GM23338 (cell line): Measurements from ENCODE around the gene DGCR8. TPM values are rescaled to one million over a fixed set of nuclear protein-coding genes. Genes with fewer than 3 reads are reported as not detected.

Experiments
- ATAC-seq: fragments of 200-7000 bp; cut with Tn5 transposase; 3 replicates; pipeline ENCODE4 v1.9.1; 2020
- DNase-seq: peaks from one replicate; pipeline ENCODE4 v3.0.0-alpha.2; 2015; ENCODE audit warnings: low spot score
- H2AFZ ChIP-seq: fragments of 200-600 bp; sonication (generic); 2 replicates; pipeline ENCODE4 v1.8.0; 2016; ENCODE audit warnings: antibody characterized with exemption, mild to moderate bottlenecking, moderate library complexity
- H3F3A ChIP-seq: fragments of 200-600 bp; sonication (generic); replicated peaks from 2 replicates; pipeline ENCODE4 v1.8.0; 2017; ENCODE audit warnings: antibody characterized with exemption, mixed run types, low read depth
- H3K27ac ChIP-seq: fragments of 200-600 bp; sonication (generic); 2 replicates; pipeline ENCODE4 v1.6.1; 2016; ENCODE audit warnings: low read depth
- H3K27me3 ChIP-seq: fragments of 200-600 bp; sonication (generic); 2 replicates; pipeline ENCODE4 v1.8.0; 2016; ENCODE audit warnings: mild to moderate bottlenecking, mixed run types, moderate library complexity; ENCODE audit not compliant: insufficient read depth
- H3K36me3 ChIP-seq: fragments of 200-600 bp; sonication (generic); 2 replicates; pipeline ENCODE4 v1.8.0; 2016; ENCODE audit warnings: mild to moderate bottlenecking; ENCODE audit not compliant: insufficient read depth
- H3K4me1 ChIP-seq: fragments of 200-600 bp; sonication (generic); 2 replicates; pipeline ENCODE4 v1.8.0; 2016; ENCODE audit warnings: mild to moderate bottlenecking, moderate library complexity; ENCODE audit not compliant: insufficient read depth
- H3K4me2 ChIP-seq: fragments of 200-600 bp; sonication (generic); 2 replicates; pipeline ENCODE4 v1.7.1; 2017; ENCODE audit warnings: mixed run types
- H3K4me3 ChIP-seq: fragments of 200-600 bp; sonication (generic); 2 replicates; pipeline ENCODE4 v1.6.1; 2016; ENCODE audit warnings: mixed run types
- H3K79me2 ChIP-seq: fragments of 200-600 bp; sonication (generic); replicated peaks from 2 replicates; pipeline ENCODE4 v1.8.0; 2017; ENCODE audit warnings: mild to moderate bottlenecking; ENCODE audit not compliant: insufficient read depth
- H3K9me2 ChIP-seq: fragments of 200-600 bp; sonication (generic); 2 replicates; pipeline ENCODE4 v1.8.0; 2017; ENCODE audit not compliant: insufficient read depth
- H4K20me1 ChIP-seq: fragments of 200-600 bp; sonication (generic); replicated peaks from 2 replicates; pipeline ENCODE4 v1.8.0; 2017; ENCODE audit warnings: mild to moderate bottlenecking; ENCODE audit not compliant: insufficient read depth
- H3K27ac Mint-ChIP-seq: 2 replicates; pipeline ENCODE4 v1.8.0; 2020; ENCODE audit warnings: inconsistent platforms, mild to moderate bottlenecking, moderate library complexity, mixed read lengths
- H3K27me3 Mint-ChIP-seq: 3 replicates; pipeline ENCODE4 v1.8.0; 2022; ENCODE audit warnings: low read depth, mild to moderate bottlenecking, moderate library complexity, mixed read lengths, inconsistent platforms; ENCODE audit not compliant: insufficient read depth, poor library complexity
- H3K36me3 Mint-ChIP-seq: 3 replicates; pipeline ENCODE4 v1.8.0; 2021; ENCODE audit warnings: low read depth, mild to moderate bottlenecking, inconsistent platforms, moderate library complexity, mixed read lengths
- H3K4me1 Mint-ChIP-seq: 3 replicates; pipeline ENCODE4 v1.8.0; 2020; ENCODE audit warnings: mild to moderate bottlenecking, inconsistent platforms, mixed read lengths
- H3K4me3 Mint-ChIP-seq: 3 replicates; pipeline ENCODE4 v1.8.0; 2021; ENCODE audit warnings: moderate library complexity, mild to moderate bottlenecking, inconsistent platforms, mixed read lengths
- H3K9me3 Mint-ChIP-seq: 3 replicates; pipeline ENCODE4 v1.8.0; 2020; ENCODE audit warnings: moderate library complexity, mild to moderate bottlenecking, inconsistent platforms, mixed read lengths
- CREB1 ChIP-seq: fragments of 250-450 bp; sonication (Bioruptor Pico); IDR thresholded peaks from 2 replicates; pipeline ENCODE4 v1.5.0; 2020; ENCODE audit warnings: low read depth, mild to moderate bottlenecking, moderate library complexity
- EZH2 ChIP-seq: fragments of 200-600 bp; sonication (generic); IDR thresholded peaks from one replicate; pipeline ENCODE4 v1.8.0; 2017; ENCODE audit warnings: antibody characterized with exemption, mild to moderate bottlenecking, low read depth; ENCODE audit not compliant: unreplicated experiment
- NANOG ChIP-seq: IDR thresholded peaks from 2 replicates; pipeline ENCODE4 v1.6.1; 2016; ENCODE audit warnings: antibody characterized with exemption, borderline replicate concordance
- POLR2AphosphoS5 ChIP-seq: IDR thresholded peaks from 2 replicates; pipeline ENCODE4 v1.6.1; 2016; ENCODE audit warnings: antibody characterized with exemption, low read depth
- STAT1 ChIP-seq: IDR thresholded peaks from one replicate; pipeline ENCODE4 v1.6.1; 2016; ENCODE audit warnings: antibody characterized with exemption; ENCODE audit not compliant: unreplicated experiment
- ZNF114 ChIP-seq: fragments of 250-450 bp; sonication (Bioruptor Pico); IDR thresholded peaks from 2 replicates; pipeline ENCODE4 v1.5.0; 2020; ENCODE audit warnings: mild to moderate bottlenecking, moderate library complexity
- ZNF331 ChIP-seq: fragments of 250-450 bp; sonication (Bioruptor Pico); IDR thresholded peaks from 2 replicates; pipeline ENCODE4 v1.5.0; 2020; ENCODE audit warnings: low read depth, mild to moderate bottlenecking, moderate library complexity
- ZNF462 ChIP-seq: fragments of 250-450 bp; sonication (Bioruptor Pico); IDR thresholded peaks from 2 replicates; pipeline ENCODE4 v1.5.0; 2020; ENCODE audit warnings: mild to moderate bottlenecking, moderate library complexity
- polyA plus RNA-seq: library from polyadenylated mRNA; unstranded; fragments of >200 nt; fragmentation: Nextera tagmentation; extraction: Ambion mirVana; gene quantifications from 2 replicates; pipeline ENCODE4 v1.2.1, GENCODE V29; 2016
- total RNA-seq: library from RNA; depleted of rRNA; stranded (reverse); fragments of >200 nt; shearing (Covaris generic); gene quantifications from 2 replicates; pipeline ENCODE4 v1.2.3, GENCODE V29; 2014
- TF ChIP-seq, protein P1 (sequence below), 2 experiments: fragments of 200-600 bp in 1 of 2; sonication (generic) in 1 of 2; conservative IDR thresholded peaks; 2 replicates each; pipeline versions ENCODE4 v1.5.1 to v1.6.1; 2016 to 2017; ENCODE audit warnings: antibody characterized with exemption in 2 of 2, low read depth in 2 of 2, mild to moderate bottlenecking in 2 of 2, moderate library complexity in 1 of 2

The DGCR8 gene
- total and polyA plus RNA-seq, 2 experiments from 2014 or later: 12.2 to 48.9 TPM

- TF ChIP-seq, protein P1, sequence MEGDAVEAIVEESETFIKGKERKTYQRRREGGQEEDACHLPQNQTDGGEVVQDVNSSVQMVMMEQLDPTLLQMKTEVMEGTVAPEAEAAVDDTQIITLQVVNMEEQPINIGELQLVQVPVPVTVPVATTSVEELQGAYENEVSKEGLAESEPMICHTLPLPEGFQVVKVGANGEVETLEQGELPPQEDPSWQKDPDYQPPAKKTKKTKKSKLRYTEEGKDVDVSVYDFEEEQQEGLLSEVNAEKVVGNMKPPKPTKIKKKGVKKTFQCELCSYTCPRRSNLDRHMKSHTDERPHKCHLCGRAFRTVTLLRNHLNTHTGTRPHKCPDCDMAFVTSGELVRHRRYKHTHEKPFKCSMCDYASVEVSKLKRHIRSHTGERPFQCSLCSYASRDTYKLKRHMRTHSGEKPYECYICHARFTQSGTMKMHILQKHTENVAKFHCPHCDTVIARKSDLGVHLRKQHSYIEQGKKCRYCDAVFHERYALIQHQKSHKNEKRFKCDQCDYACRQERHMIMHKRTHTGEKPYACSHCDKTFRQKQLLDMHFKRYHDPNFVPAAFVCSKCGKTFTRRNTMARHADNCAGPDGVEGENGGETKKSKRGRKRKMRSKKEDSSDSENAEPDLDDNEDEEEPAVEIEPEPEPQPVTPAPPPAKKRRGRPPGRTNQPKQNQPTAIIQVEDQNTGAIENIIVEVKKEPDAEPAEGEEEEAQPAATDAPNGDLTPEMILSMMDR (conservative IDR thresholded peaks at IDR 0.05; ENCODE audit: low read depth in 2 of 2): no peak
- TF ChIP-seq EZH2 (no peak), NANOG (no peak), ZNF462 (CRISPR knock-in tag) (no peak)
Measured at GRCh38 chr22:20071524-20071972, 8.5 kb upstream of the DGCR8 start (continued).

DNA sequence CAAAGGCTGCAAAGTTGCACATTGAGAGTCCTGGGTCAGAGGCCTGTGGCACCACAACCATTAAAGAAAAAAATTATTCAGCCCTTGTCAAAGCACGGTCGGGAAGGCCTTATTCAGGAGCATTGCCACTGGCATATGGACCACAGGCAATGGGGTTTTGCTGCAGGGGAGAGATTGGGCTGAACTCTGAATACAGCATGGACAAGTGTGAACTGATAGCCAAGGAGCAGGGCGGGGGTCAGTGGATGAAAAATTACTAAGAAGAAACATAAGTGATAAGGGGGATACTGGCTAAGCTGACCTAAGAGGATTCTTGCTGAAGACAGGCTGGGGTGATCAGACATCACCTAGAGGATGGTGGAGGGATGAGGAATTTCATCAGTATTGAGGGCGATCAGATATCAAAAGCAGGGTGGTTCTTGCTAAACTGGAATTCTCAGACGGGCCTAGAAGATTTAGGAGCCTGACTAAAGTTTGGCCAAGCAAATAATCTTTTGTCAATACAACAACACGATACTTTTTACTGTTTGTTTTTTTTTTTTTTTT is 3.3 kb upstream of the DGCR8 start:
- TF ChIP-seq ZNF331 (no peak), NANOG (no peak), POLR2AphosphoS5 (no peak), CREB1 (CRISPR knock-in tag) (no peak), ZNF114 (CRISPR knock-in tag) (no peak), STAT1 (no peak)
- TF ChIP-seq, protein P1 (conservative IDR thresholded peaks at IDR 0.05; ENCODE audit: low read depth in 2 of 2): no peak
- DNase-seq (peak; percentile 41), ATAC-seq (no peak)
- peaks cover 9% of the 10 kb centered on the region for H3K27me3 Mint-ChIP-seq
- no peak overlapping the region for H3K27ac Mint-ChIP-seq
- peaks cover 8% of the 10 kb centered on the region for H3K36me3 Mint-ChIP-seq
- H3K4me2 ChIP-seq: no peak overlapping the region
- no peak overlapping the region for H3K27ac ChIP-seq
- peaks cover 3% of the 10 kb centered on the region; the same call in 1 of the 2 replicates for H3K4me1 ChIP-seq
- H3F3A ChIP-seq: peaks cover 16% of the 10 kb centered on the region
- H3K4me3 Mint-ChIP-seq: no peak overlapping the region
- no peak overlapping the region for H2AFZ ChIP-seq
- no peaks in the 10 kb centered on the region for H3K27me3 ChIP-seq
- no peaks in the 10 kb centered on the region for H3K36me3 ChIP-seq
- no peak overlapping the region for H3K4me3 ChIP-seq
- H4K20me1 ChIP-seq: peaks cover 3% of the 10 kb centered on the region; the same call in 1 of the 2 replicates
- H3K79me2 ChIP-seq: peaks cover 13% of the 10 kb centered on the region
- H3K9me3 Mint-ChIP-seq: no peaks in the 10 kb centered on the region; the same call in 2 of the 3 replicates
- peaks cover 7% of the 10 kb centered on the region for H3K4me1 Mint-ChIP-seq
- no peaks in the 10 kb centered on the region for H3K9me2 ChIP-seq
